Bronchial epithelial cell (primary cell): ENCODE data around the gene GFRA4. TPM values are rescaled to one million over a fixed set of nuclear protein-coding genes. Genes with fewer than 3 reads are reported as not detected.

Experiments
- DNase-seq: peaks from one replicate; pipeline ENCODE4 v3.0.0-alpha.2; 2010; ENCODE audit warnings: low read depth
- FAIRE-seq: peaks from 2 replicates; lab custom pipeline; 2011; peaks lifted over from hg19 to GRCh38; lab: Jason Lieb, UNC
- H3K27me3 ChIP-seq: 2 replicates; pipeline ENCODE4 v1.5.1; 2011; ENCODE audit warnings: low read length; ENCODE audit not compliant: control insufficient read depth, insufficient read depth
- H3K36me3 ChIP-seq: 2 replicates; pipeline ENCODE4 v1.5.1; 2011; ENCODE audit warnings: low read length; ENCODE audit not compliant: control insufficient read depth, insufficient read depth
- H3K4me3 ChIP-seq: 2 replicates; pipeline ENCODE4 v1.5.1; 2011; ENCODE audit warnings: mild to moderate bottlenecking, low read depth, low read length, control low read depth
- CTCF ChIP-seq: IDR thresholded peaks from 2 replicates; pipeline ENCODE4 v1.5.1; 2011; ENCODE audit warnings: mild to moderate bottlenecking, moderate library complexity, low read length, control low read depth, inconsistent platforms; ENCODE audit not compliant: insufficient read depth, severe bottlenecking
- total RNA-seq: library from RNA; depleted of rRNA; stranded (reverse); fragments of >200 nt; gene quantifications from 2 replicates; pipeline ENCODE4 v1.2.1, GENCODE V29; 2014

Gene GFRA4
- total RNA-seq, 1 donor from 2014 or later = not detected

GRCh38 chr20:3661060-3661813 is 2.0 kb downstream of the GFRA4 start:
- DNase-seq (no peak), FAIRE-seq (no peak)
- TF ChIP-seq CTCF = no peak
- Histone ChIP-seq H3K36me3 (no peaks in the 10 kb centered on the region), H3K4me3 (no peak overlapping the region), H3K27me3 (peaks cover 26% of the 10 kb centered on the region)

- H3K4me3 ChIP-seq = no peak overlapping the region
Measured at GRCh38 chr20:3660262-3661059, 2.7 kb downstream of the GFRA4 start.

GRCh38 chr20:3659492-3660261 is 3.5 kb downstream of the GFRA4 start:
- no peak for DNase-seq
- no peak for FAIRE-seq
- no peak for TF ChIP-seq CTCF
- H3K36me3 ChIP-seq = no peaks in the 10 kb centered on the region
- H3K27me3 ChIP-seq = peaks cover 26% of the 10 kb centered on the region
- no peak overlapping the region for H3K4me3 ChIP-seq

More at GRCh38 chr20:3660262-3661059, 2.7 kb downstream of the GFRA4 start:
- Histone ChIP-seq H3K36me3 (no peaks in the 10 kb centered on the region), H3K27me3 (peaks cover 26% of the 10 kb centered on the region)
- DNase-seq (no peak), FAIRE-seq (no peak)
- no peak for TF ChIP-seq CTCF

GRCh38 chr20:3658716-3659491 is 4.3 kb downstream of the GFRA4 start:
- DNase-seq (peak; percentile 29), FAIRE-seq (peak; percentile 50)
- TF ChIP-seq CTCF = no peak
- Histone ChIP-seq H3K4me3 (no peak overlapping the region), H3K36me3 (no peaks in the 10 kb centered on the region), H3K27me3 (peaks cover 26% of the 10 kb centered on the region)

- DNase-seq (no peak), FAIRE-seq (no peak)
- no peak for TF ChIP-seq CTCF
- H3K27me3 ChIP-seq = peaks cover 26% of the 10 kb centered on the region
- H3K36me3 ChIP-seq = no peaks in the 10 kb centered on the region
- no peak overlapping the region for H3K4me3 ChIP-seq
Measured at GRCh38 chr20:3658019-3658715, 5.0 kb downstream of the GFRA4 start.
